Stomach (tissue), 9 donors: ENCODE results near the gene PIEZO2. TPM values are rescaled to one million over a fixed set of nuclear protein-coding genes. Genes with fewer than 3 reads are reported as not detected.
"Not testable (repeated sequence)": the region's sequence is repeated elsewhere in the genome, so short reads cannot be mapped to it uniquely, and the experiment has no call there.

Experiments
- DNase-seq, 2 donors: peaks; one replicate each; pipeline versions ENCODE4 v3.0.0 to v3.0.0-alpha.2; 2013 to 2019
- H3K27ac ChIP-seq, 5 donors: fragments of 200-600 bp in 4 of 5; sonication (generic) in 4 of 5; one replicate each; pipeline ENCODE4 v1.5.1; 2013 to 2019; ENCODE audit warnings: mild to moderate bottlenecking in 1 of 5, moderate library complexity in 1 of 5
- H3K27me3 ChIP-seq, 3 donors: fragments of 200-600 bp; sonication (generic); one replicate each; pipeline ENCODE4 v1.5.1; 2017 to 2019; ENCODE audit warnings: mixed run types in 1 of 3
- H3K36me3 ChIP-seq, 4 donors: fragments of 200-600 bp; sonication (generic); 1 replicate in 3 of 4; 2 replicates in 1 of 4; pipeline ENCODE4 v1.5.1; 2016 to 2019
- H3K4me1 ChIP-seq, 4 donors: fragments of 200-600 bp; sonication (generic); one replicate each; pipeline ENCODE4 v1.5.1; 2016 to 2019
- H3K4me3 ChIP-seq, 4 donors: fragments of 200-600 bp; sonication (generic) in 3 of 4; one replicate each; pipeline ENCODE4 v1.5.1; 2016 to 2019; ENCODE audit warnings: mild to moderate bottlenecking in 1 of 4
- H3K9me3 ChIP-seq, 4 donors: fragments of 200-600 bp; sonication (generic); one replicate each; pipeline ENCODE4 v1.5.1; 2016 to 2019
- CTCF ChIP-seq, 7 experiments: fragments of 450-650 bp in 4 of 7; fragments of 200-600 bp in 3 of 7; sonication (generic) in 3 of 7; IDR thresholded peaks; one replicate each; pipeline ENCODE4 v1.5.1; 2016 to 2019; ENCODE audit warnings: antibody characterized with exemption in 7 of 7, control low read depth in 2 of 7, mild to moderate bottlenecking in 1 of 7
- EP300 ChIP-seq: sonication (generic); formaldehyde crosslinking; IDR thresholded peaks from one replicate; pipeline ENCODE4 v1.6.1; 2017; ENCODE audit warnings: antibody characterized with exemption
- POLR2A ChIP-seq, 4 donors: fragments of 450-650 bp; IDR thresholded peaks; one replicate each; pipeline ENCODE4 v1.6.1; 2016; ENCODE audit warnings: antibody characterized with exemption in 4 of 4, control low read depth in 2 of 4, mild to moderate bottlenecking in 1 of 4, moderate library complexity in 1 of 4
- POLR2AphosphoS5 ChIP-seq, 3 donors: sonication (generic); formaldehyde crosslinking; IDR thresholded peaks; one replicate each; pipeline ENCODE4 v1.6.1; 2016; ENCODE audit warnings: antibody characterized with exemption in 3 of 3
- WGBS, 5 donors: extraction: QIAGEN DNeasy Blood & Tissue Kit in 3 of 5; methylation state at CpG; one replicate each; pipeline versions ENCODE4 v1.1.5 to v1.1.7; 2013 to 2018; 5-methylcytosine and 5-hydroxymethylcytosine counted together
- intact Hi-C: fragments of 100-400 bp; cut with DNase I; formaldehyde crosslinking; loops from one replicate; pipeline ENCODE4 v1.15.1; 2023; ENCODE audit warnings: low total_unique reads
- polyA plus RNA-seq, 3 donors: library from polyadenylated mRNA; stranded (reverse); fragments of 200-250 nt; gene quantifications; one replicate each; pipeline ENCODE4 v1.2.3, GENCODE V29; 2013
- total RNA-seq, 5 donors: library from RNA; depleted of rRNA; stranded (reverse); fragments of >200 nt; gene quantifications; one replicate each; pipeline versions ENCODE4 v1.1.0 to v1.2.3, GENCODE V29; 2014 to 2016
- donor health status: healthy with polysubstance abuse.
- donor health status: Bipolar disorder and iron deficiency.
- donor health status: healthy.

PIEZO2 gene
- total and polyA plus RNA-seq, 8 donors: 0.30 to 45.3 (median 2.5) TPM

GRCh38 chr18:10923551-10924070 lies 225.8 kb downstream of the PIEZO2 start:
- no peaks in the 10 kb centered on the region for H3K9me3 ChIP-seq
- H3K4me3 ChIP-seq: no peak overlapping the region
- H3K4me1 ChIP-seq: peaks cover 0 to 15% (median 0%) of the 10 kb centered on the region in 4 donors
- H3K27me3 ChIP-seq: no peaks in the 10 kb centered on the region
- no peaks in the 10 kb centered on the region for H3K36me3 ChIP-seq
- H3K27ac ChIP-seq: no peak overlapping the region
- DNase-seq: no peak
- TF ChIP-seq POLR2AphosphoS5 (IDR thresholded peaks at IDR 0.05) (no peak), EP300 (no peak), CTCF (IDR thresholded peaks at IDR 0.05) (no peak), POLR2A (IDR thresholded peaks at IDR 0.05) (no peak)
- 53 to 75% (median 64%) methylated on average over 1 of the region's 1 CpG for WGBS, 5 donors
- intact Hi-C loops: no loop called here

DNA sequence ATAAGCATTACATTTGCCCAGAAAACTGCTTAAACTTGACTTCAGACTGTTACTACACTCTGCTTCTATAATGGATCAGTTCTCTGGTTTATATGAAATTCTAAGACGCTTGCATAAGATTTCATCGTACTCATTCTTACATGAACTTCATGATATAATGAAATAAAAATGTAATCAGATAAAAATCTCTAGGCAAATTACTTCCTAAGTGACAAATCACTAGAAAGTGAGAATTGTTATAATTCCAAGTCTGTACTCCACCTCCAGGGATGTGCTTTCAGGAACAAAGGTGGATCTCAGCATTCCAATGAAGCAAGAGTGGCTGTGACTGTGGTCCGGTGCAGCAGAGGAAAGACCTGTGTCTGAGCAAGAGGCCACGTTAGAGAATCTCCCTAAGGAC lies 226.2 kb downstream of the PIEZO2 start:
- peaks cover 0 to 11% (median 0%) of the 10 kb centered on the region in 4 donors for H3K4me1 ChIP-seq
- no peak for TF ChIP-seq CTCF (IDR thresholded peaks at IDR 0.05)
- TF ChIP-seq POLR2AphosphoS5 (IDR thresholded peaks at IDR 0.05): no peak
- TF ChIP-seq POLR2A (IDR thresholded peaks at IDR 0.05): no peak
- TF ChIP-seq EP300: no peak
- no peaks in the 10 kb centered on the region for H3K9me3 ChIP-seq
- intact Hi-C loops: no loop called here
- WGBS, 5 donors: 55 to 76% (median 73%) methylated on average over 4 of the region's 4 CpGs
- H3K4me3 ChIP-seq: no peak overlapping the region
- no peaks in the 10 kb centered on the region for H3K27me3 ChIP-seq
- H3K27ac ChIP-seq: no peak overlapping the region
- H3K36me3 ChIP-seq: no peaks in the 10 kb centered on the region
- no peak for DNase-seq

GRCh38 chr18:10922712-10923111 lies 226.7 kb downstream of the PIEZO2 start:
- intact Hi-C loops, H3K27ac ChIP-seq, H3K9me3 ChIP-seq, H3K36me3 ChIP-seq, H3K4me1 ChIP-seq, DNase-seq, H3K27me3 ChIP-seq, H3K4me3 ChIP-seq: not testable (repeated sequence)
- 81 to 100% (median 94%) methylated on average over 1 of the region's 1 CpG for WGBS, 5 donors

DNA sequence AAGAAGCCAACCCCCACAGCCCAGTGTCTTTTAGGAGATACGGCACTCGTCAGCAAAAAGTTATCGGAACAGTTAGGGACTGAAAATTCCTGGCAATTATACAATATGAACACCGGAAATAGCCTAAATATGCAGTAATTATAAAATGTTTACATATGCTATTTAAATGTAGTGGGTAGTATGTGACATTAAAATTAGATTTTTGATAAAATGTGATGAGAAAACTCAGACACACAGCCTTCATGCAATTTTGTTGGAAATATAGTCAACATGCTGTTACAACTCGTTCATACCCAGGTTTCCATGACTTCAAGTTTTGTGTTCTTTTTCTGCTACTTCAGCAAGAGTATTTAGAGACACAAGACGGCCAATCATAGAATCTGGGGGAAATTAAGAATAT lies 229.1 kb downstream of the PIEZO2 start:
- intact Hi-C loops, DNase-seq, H3K4me3 ChIP-seq, H3K9me3 ChIP-seq, H3K4me1 ChIP-seq, H3K27ac ChIP-seq, H3K36me3 ChIP-seq, H3K27me3 ChIP-seq: not testable (repeated sequence)
- WGBS, 5 donors: 81 to 93% (median 84%) methylated on average over 6 of the region's 6 CpGs

- Histone ChIP-seq H3K4me1 (no peaks in the 10 kb centered on the region), H3K4me3 (no peak overlapping the region), H3K27me3 (no peaks in the 10 kb centered on the region), H3K9me3 (no peaks in the 10 kb centered on the region), H3K27ac (no peak overlapping the region), H3K36me3 (no peaks in the 10 kb centered on the region)
- peak in 1 of 2 donors; percentile 26 for DNase-seq
- 86 to 90% (median 88%) methylated on average over 2 of the region's 2 CpGs for whole genome bisulfite sequencing, 5 donors
- intact Hi-C loops: no loop called here
- TF ChIP-seq CTCF (IDR thresholded peaks at IDR 0.05) (no peak), POLR2A (IDR thresholded peaks at IDR 0.05) (no peak), EP300 (no peak), POLR2AphosphoS5 (IDR thresholded peaks at IDR 0.05) (no peak)
Observed at GRCh38 chr18:10919851-10920250, 229.5 kb downstream of the PIEZO2 start.
